RWPE2 (cell line): ENCODE results near the gene IAPP.
"Not testable (repeated sequence)": the region's sequence is repeated elsewhere in the genome, so short reads cannot be mapped to it uniquely, and the experiment has no call there.

ENCODE experiments used
- ATAC-seq: fragments of 200-7000 bp; cut with Tn5 transposase; 3 replicates; pipeline ENCODE4 v1.9.1; 2021; ENCODE audit warnings: low read depth
- DNase-seq: peaks from one replicate; pipeline ENCODE4 v3.0.0-alpha.2; 2020; ENCODE audit warnings: low spot score
- H3K27ac ChIP-seq: fragments of 450-650 bp; 2 replicates; pipeline ENCODE4 v1.5.1; 2017; ENCODE audit warnings: mild to moderate bottlenecking; ENCODE audit not compliant: poor library complexity, severe bottlenecking
- H3K27me3 ChIP-seq: fragments of 250-450 bp; sonication (Bioruptor Pico); 2 replicates; pipeline ENCODE4 v1.5.1; 2021; ENCODE audit warnings: mild to moderate bottlenecking, moderate library complexity; ENCODE audit not compliant: insufficient read depth, poor library complexity, severe bottlenecking
- H3K36me3 ChIP-seq: fragments of 250-450 bp; sonication (Bioruptor Pico); 2 replicates; pipeline ENCODE4 v1.5.1; 2020; ENCODE audit warnings: low read depth, mild to moderate bottlenecking, moderate library complexity
- H3K4me1 ChIP-seq: fragments of 250-450 bp; sonication (Bioruptor Pico); 2 replicates; pipeline ENCODE4 v1.5.1; 2021; ENCODE audit warnings: mild to moderate bottlenecking, moderate library complexity; ENCODE audit not compliant: insufficient read depth, poor library complexity, severe bottlenecking
- H3K4me3 ChIP-seq: fragments of 250-450 bp; sonication (Bioruptor Pico); 2 replicates; pipeline ENCODE4 v1.5.1; 2021; ENCODE audit warnings: mild to moderate bottlenecking, moderate library complexity; ENCODE audit not compliant: severe bottlenecking
- H3K9me3 ChIP-seq: fragments of 250-450 bp; sonication (Bioruptor Pico); 2 replicates; pipeline ENCODE4 v1.5.1; 2021; ENCODE audit warnings: mild to moderate bottlenecking, moderate library complexity; ENCODE audit not compliant: severe bottlenecking
- TF ChIP-seq, protein P1 (sequence below): fragments of 450-650 bp; IDR thresholded peaks from one replicate; pipeline ENCODE4 v1.5.1; 2017; ENCODE audit warnings: mild to moderate bottlenecking, moderate library complexity; ENCODE audit not compliant: poor library complexity, severe bottlenecking

The IAPP gene

DNA sequence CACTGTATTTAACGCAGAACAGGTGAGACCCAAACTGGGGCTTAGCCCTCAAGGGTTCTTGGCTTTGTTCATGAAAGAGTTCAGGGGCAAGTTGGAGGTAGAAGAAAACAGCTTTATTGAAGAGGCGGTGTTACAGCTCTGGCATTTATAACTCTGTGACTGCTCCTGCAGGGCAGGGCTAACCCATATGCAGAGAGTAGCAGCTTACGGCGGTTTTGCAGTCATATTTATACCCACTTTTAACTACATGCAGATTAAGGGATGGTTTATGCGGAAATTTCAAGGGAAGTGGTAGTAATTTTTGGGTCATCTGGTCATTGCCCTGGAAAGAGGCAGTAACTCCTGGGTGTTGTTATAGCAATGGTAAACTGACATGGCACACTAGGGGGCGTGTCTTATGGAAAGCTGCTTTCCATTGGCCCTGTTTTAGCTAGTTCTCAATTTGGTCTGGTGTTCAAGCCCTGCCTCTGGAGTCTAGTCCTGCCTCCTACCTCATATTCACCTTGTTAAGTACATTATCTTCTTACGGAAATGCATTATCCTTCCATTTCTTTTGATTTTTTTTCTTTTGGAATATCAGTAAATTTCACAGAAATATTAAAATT is 1.8 kb upstream of the IAPP start:
- ATAC-seq (no peak), DNase-seq (no peak)
- no peaks in the 10 kb centered on the region for H3K27me3 ChIP-seq
- H3K9me3 ChIP-seq: no peaks in the 10 kb centered on the region
- H3K36me3 ChIP-seq: no peaks in the 10 kb centered on the region
- no peak overlapping the region for H3K27ac ChIP-seq
- H3K4me3 ChIP-seq: no peak overlapping the region
- TF ChIP-seq, protein P1, sequence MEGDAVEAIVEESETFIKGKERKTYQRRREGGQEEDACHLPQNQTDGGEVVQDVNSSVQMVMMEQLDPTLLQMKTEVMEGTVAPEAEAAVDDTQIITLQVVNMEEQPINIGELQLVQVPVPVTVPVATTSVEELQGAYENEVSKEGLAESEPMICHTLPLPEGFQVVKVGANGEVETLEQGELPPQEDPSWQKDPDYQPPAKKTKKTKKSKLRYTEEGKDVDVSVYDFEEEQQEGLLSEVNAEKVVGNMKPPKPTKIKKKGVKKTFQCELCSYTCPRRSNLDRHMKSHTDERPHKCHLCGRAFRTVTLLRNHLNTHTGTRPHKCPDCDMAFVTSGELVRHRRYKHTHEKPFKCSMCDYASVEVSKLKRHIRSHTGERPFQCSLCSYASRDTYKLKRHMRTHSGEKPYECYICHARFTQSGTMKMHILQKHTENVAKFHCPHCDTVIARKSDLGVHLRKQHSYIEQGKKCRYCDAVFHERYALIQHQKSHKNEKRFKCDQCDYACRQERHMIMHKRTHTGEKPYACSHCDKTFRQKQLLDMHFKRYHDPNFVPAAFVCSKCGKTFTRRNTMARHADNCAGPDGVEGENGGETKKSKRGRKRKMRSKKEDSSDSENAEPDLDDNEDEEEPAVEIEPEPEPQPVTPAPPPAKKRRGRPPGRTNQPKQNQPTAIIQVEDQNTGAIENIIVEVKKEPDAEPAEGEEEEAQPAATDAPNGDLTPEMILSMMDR: no peak
- H3K4me1 ChIP-seq: no peaks in the 10 kb centered on the region

DNA sequence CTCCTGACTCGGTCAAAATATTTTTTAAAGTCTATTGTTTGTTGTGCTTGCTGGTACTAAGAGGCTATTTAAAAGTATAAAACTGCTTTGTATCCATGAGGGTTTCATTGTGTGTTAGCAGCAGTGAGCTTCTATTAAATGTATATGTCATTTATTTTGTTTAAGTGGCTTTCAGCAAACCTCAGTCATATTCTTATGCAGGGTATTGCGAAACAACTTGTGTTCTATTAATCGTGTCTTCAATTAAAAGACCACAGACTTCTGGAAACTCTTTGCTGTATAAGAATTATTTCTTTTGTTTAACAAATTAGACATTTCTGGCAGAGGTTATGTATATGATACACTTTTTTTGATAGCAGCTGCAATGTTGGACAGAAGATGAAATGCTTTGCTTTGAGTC is 6.5 kb downstream of the IAPP start:
- Histone ChIP-seq H3K27ac (no peak overlapping the region), H3K27me3 (no peaks in the 10 kb centered on the region), H3K4me3 (no peak overlapping the region), H3K4me1 (no peaks in the 10 kb centered on the region), H3K9me3 (no peaks in the 10 kb centered on the region), H3K36me3 (no peaks in the 10 kb centered on the region)
- no peak for ATAC-seq
- TF ChIP-seq, protein P1: no peak
- no peak for DNase-seq

DNA sequence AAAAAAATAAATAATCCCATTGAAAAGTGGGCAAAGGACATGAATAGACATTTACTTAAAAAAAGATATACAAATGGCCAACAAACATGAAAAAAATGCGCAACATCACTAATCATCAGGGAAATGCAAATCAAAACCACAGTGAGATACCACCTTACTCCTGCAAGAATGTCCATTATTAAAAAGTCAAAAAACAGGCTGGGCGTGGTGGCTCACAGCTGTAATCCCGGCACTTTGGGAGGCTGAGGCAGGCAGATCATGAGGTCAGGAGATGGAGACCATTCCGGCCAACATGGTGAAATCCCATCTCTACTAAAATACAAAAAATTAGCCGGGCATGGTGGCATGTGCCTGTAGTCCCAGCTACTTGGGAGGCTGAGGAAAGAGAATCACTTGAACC is 8.6 kb downstream of the IAPP start:
- not testable (repeated sequence) for H3K27me3 ChIP-seq, DNase-seq, H3K4me3 ChIP-seq, H3K36me3 ChIP-seq, H3K9me3 ChIP-seq, ATAC-seq, H3K27ac ChIP-seq, H3K4me1 ChIP-seq

DNA sequence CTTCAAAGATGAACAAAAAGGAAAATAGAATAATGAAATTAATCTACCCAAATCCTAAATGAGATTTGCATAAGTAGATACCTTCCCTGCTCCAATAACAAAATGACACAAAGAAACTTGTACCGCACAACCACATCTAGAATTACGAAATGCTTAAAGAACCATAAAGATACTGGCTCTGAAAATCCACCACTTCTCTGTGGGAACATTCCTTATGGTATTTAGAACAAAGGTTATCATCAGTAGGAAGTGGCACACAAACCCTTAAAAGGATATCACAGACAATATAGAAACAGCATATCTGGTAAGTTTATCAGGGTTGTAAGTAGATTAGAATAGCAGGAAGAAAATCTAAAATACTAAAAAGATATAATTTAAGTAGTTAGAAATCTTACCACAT is 11.6 kb downstream of the IAPP start:
- TF ChIP-seq, protein P1: no peak
- Histone ChIP-seq H3K4me3 (no peak overlapping the region), H3K36me3 (no peaks in the 10 kb centered on the region), H3K27ac (no peak overlapping the region), H3K4me1 (no peaks in the 10 kb centered on the region), H3K9me3 (no peaks in the 10 kb centered on the region), H3K27me3 (no peaks in the 10 kb centered on the region)
- ATAC-seq (no peak), DNase-seq (no peak)

DNA sequence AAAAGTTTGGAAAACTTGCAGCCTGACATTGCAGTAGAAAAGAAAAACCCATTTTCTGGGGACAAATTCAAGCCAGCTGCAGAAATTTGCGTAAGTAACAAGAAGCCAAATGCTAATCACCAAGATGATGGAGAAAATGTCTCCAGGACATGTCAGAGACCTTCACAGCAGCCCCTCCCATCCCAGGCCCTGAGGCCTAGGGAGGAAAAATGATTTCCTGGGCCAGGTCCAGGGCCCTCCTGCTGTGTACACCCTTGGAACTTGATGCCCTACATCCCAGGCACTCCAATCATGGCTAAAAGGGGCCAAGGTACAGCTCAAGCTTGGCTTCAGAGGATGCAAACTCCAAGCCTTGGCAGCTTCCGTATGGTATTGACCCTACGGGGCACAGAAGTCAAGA is 14.5 kb downstream of the IAPP start:
- Histone ChIP-seq H3K27ac (no peak overlapping the region), H3K9me3 (no peaks in the 10 kb centered on the region), H3K27me3 (no peaks in the 10 kb centered on the region), H3K4me3 (no peak overlapping the region), H3K36me3 (no peaks in the 10 kb centered on the region), H3K4me1 (no peaks in the 10 kb centered on the region)
- no peak for DNase-seq
- TF ChIP-seq, protein P1: no peak
- no peak for ATAC-seq
